GM21367 (cell line): ENCODE results near the gene JAKMIP2.
A peak's percentile ranks its signal among the peaks of the same experiment; 100 is the strongest.
"Not testable (repeated sequence)": the region's sequence is repeated elsewhere in the genome, so short reads cannot be mapped to it uniquely, and the experiment has no call there.

Source experiments
- ATAC-seq: cut with Tn5 transposase; IDR thresholded peaks from one replicate; pipeline ENCODE4 v1.9.1; 2021; ENCODE audit not compliant: unreplicated experiment

Gene JAKMIP2

DNA sequence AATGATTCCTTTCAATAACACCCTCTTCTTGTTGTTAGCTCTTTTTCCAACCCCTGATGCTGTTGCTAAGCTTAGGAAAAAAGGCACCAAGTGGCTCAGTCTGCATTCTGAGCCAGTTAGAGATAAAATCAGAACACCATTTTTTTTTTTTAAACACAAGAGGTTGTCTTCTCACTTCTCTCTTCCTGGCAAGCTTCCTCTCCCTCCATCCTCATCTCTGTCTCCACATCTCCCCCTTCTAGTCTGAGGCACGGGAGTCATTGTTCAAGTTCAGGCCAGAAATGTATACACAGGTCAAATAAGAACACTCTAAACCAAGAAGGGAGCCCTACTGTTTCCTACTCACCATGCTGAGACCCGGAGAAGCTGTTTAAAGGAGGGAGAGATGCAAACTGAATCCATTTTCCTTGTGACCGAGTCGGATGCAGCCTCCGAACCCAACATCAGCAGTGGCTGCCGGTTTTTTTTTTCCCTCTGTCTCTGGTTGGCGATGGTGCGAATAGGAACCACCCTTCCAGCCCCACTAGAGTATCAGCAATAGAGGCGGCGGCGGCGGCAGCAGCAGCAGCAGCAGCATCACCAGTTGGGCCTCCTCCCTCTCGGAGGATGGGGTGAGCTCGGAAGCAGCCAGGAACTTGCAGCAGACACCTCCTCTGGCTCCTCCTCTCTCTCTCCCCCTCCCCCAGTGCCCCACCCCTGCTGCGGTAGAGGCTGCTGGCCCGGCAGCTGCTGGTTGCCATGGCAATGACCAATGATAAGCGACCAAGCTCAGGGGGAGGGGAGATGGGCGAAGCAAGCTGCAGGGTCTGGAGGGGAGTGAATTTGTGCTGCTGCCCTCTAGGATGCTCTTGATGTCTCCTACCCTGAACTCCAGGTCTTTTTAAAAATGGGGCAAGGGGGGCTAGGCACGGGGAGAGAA lies at the start of gene JAKMIP2:
Gene JAKMIP2 (minus strand): TSS at position 619 of the 919 bp plus-strand sequence. CDS start 110,922 bp downstream, outside the sequence.
- ATAC-seq: peak; percentile 88

DNA sequence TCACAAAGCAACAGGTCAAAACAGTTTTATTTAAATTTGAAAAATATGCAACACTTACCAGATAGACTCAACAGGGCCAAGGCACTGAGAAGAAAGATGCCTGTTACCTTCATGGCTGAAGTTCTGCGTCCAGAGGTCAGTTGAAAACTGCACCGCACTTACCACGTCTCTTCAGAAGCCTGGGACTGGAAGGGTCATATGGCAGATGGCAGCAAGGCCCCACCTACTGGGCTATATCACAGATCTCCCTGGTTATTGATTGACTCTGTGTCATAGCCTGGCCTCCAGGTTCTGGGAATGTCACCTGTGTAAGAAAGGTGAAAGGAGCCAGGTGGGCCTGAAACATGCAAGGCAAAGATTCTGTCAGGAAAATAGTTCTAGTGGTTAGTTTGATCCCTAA lies 48.9 kb upstream of the JAKMIP2 start, which contains the start of gene SPINK1:
Gene SPINK1 (minus strand): TSS at position 207 of the 400 bp plus-strand sequence. CDS start 94 bp downstream, at position 113.
- ATAC-seq: no peak

GRCh38 chr5:147830035-147830434 lies 47.5 kb upstream of the JAKMIP2 start:
- no peak for ATAC-seq

DNA sequence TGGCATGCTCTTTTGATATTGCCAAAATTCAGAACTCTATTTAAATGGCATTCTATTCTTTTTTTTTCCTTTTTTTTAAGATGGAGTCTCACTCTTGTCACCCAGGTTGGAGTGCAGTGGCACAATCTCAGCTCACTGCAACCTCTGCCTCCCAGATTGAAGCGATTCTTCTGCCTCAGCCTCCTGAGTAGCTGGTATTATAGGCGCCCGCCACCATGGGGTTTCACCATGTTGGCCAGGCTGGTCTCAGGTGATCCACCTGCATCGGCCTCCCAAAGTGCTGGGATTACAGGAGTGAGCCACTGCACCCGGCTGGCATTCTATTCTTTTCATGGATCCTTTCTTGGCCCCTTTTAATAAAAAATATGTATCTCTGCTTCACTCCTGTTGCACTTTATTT lies 44.5 kb upstream of the JAKMIP2 start:
- ATAC-seq: not testable (repeated sequence)

- no peak for ATAC-seq
Measured at GRCh38 chr5:147826361-147826760, 43.8 kb upstream of the JAKMIP2 start.

DNA sequence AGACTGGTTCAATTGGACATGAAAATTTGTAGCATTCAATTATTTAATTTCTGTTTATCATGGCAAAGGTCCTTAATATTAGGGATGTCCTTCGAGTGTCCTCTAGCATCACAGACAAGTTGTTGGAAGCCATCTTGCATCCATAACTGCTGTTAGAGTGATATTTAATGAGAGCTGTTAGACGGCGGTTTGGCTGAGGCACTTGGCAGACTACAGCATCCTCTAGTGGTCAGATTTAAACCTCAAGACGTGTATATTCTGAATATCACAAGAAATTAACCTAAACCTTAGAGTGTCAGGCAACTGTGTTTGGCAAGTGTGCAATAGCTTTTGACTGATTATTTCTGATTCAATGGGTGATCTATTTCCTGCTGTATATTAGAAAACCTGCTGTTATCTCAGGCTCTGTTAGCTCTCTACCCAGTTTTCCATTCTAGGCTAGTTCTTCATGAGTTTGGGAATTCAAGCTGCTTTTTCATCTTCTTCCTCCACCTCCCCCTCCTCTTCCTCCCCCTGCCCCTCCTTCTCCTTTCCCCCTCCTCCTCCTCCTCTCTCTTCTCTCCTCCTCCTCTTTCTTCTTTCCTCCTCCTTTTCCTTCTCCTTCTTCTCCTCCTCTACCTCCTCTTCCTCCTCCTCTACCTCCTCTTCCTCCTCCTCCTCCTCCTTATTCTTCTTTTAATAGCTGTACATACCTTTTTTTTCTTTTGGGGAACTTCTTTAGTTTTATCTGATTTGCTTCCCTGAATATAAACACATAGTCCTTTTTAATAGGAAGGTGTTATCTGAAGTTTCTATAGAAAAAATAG lies 40.4 kb upstream of the JAKMIP2 start:
- ATAC-seq: peak; percentile 93

GRCh38 chr5:147822222-147822621 lies 39.7 kb upstream of the JAKMIP2 start:
- not testable (repeated sequence) for ATAC-seq

GRCh38 chr5:147821766-147822165 lies 39.2 kb upstream of the JAKMIP2 start:
- no peak for ATAC-seq

DNA sequence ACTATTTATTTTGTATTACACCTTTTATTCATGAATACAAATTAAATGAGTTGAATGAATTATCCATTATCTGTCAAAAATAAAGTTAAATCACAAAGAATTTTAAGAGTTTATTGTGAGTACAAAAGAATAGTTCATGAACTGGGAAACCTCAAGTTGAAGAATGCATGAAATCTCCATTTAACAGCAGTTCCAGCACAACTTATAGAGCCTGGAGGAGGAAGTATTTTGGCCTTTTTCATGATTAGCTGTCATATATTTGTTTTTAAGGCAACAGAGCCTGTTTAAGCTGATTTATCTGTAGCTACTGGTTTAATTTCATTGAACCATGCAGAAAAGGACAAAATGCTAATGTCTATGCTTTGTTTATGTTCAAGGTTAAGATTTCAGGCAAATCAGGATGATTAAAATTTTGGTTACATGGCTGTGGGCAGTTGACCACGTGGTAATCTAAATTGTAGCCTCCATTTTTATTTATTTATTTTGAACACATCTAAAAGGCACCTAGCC lies 36.8 kb upstream of the JAKMIP2 start:
- no peak for ATAC-seq

DNA sequence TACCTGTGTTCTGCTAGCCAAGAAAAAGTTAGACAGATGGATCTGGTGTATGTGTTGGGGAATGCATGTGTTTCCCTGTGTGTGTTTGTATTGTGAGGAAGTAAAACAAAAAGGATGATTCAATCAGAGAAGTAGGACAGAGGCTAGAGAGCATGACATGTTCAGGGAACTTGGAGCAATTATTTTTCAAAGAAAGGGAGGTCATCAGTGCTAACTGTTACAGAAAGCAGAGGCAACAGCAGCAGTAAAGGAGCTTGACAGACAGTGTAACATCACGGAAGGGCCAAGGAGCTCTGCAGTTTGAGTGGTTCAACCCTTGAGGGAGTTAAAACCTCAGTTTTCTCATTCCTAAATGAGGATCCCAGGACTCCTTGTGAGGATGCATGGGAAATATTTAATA lies 35.8 kb upstream of the JAKMIP2 start:
- ATAC-seq: no peak

GRCh38 chr5:147813696-147814095 lies 31.2 kb upstream of the JAKMIP2 start:
- ATAC-seq: no peak

DNA sequence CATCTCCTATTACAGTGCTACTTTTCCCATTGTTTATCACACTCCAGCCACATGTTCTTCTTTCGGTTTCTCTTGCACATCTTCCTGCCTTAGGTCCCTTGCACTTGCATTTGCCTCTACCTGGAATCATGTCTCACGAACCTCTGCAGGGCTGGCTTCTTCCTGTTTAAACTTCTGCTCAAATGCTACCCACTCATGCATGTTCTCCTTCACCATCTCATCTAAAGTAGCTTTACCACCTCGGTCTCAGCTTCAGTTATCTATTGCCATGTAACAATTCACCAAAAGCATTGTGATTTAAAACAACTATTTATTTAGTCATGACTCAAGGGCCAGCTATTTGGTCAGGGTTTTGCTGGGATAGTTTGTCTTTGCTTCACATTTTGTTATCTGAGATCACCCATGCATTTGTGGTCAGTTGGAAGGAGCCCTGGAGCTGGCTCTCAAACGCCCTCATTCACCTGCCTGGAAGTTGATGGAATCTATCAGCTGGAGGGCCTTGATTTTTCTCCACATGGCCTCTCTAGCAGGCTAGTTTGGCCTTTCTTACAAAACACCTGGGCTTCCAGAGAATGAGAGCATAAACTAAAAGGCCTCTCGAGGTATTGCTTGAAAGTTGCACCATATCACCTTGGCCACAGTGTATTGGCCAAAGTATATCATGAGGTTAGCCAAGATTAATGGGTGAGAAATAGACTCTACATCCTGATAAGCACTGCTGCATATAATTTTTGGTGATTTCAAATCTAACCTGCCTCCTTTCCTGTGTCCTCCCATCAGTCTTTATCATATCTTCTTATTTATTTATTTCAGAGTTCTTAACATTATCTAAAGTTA lies 27.5 kb upstream of the JAKMIP2 start:
- ATAC-seq: no peak

DNA sequence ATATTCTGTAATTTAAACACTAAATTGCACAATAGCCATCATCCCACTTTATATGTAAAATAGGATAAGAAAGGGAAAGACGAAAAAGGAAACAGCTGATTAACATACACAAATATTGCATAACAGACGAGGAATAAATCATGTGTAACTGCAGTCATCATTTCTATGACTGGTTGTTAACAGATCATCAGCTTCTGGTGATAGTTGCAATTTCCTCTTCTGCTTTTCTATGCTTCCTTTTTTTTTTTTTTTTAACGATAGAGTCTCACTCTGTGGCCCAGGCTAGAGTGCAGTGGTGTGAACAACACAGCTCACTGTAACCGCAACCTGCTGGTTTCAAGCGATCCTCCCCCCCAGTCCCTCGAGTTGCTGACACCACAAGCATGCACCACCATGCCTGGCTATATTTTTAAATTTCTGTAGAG lies 22.5 kb upstream of the JAKMIP2 start:
- ATAC-seq: peak; percentile 92

- ATAC-seq: no peak
Measured at GRCh38 chr5:147804334-147804733, 21.8 kb upstream of the JAKMIP2 start.

DNA sequence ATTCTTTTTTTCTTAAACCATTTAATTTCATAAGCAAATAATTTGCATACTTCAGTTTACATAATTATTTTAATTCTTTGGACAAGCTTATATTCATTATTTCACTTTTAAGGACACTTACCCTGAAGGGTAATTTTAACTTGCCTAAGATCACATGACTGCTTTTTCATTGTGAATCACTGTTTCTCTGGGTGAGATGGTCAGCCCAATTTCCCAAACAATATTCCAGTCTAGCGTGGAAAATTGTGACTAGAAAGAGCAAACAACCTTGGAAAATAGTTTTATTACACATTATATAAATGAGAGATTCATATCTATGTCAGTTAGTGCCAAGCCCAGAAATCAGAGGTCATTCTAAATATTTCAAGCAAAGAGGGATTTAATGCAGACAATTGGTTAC lies 21.4 kb upstream of the JAKMIP2 start:
- no peak for ATAC-seq

DNA sequence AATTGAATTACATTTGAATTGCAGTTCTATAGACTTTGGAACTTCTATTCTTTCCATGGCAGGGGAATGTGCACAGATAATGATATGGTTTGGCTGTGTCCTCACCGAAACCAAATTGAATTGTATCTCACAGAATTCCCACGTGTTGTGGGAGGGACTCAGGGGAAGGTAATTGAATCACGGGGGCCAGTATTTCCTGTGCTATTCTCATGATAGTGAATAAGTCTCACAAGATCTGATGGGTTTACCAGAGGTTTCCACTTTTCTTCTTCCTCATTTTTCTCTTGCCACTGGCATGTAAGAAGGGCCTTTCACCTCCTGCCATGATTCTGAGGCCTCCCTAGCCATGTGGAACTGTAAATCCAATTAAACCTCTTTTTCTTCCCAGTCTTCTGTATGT lies 20.6 kb upstream of the JAKMIP2 start:
- not testable (repeated sequence) for ATAC-seq

DNA sequence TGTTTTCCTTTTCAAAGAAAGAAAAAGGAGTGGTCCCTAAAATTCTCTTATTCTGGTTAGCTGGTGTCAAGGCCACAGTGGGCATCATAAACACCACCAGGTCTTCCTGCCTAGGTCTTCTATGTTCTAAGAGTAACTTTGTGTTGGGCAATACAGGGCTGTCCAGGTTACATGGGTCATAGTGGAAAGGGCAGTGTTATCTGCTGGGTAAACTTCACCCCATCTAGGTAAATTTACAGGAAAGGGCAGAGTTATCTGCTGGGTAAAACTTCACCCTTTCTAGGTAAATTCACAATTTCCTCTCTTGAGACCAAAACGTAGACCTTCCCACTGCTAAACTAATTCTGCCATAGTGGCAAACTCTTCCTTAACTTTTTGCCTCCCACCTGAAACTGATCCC lies 18.9 kb upstream of the JAKMIP2 start:
- ATAC-seq: no peak

- ATAC-seq: no peak
Measured at GRCh38 chr5:147800491-147800890, 18.0 kb upstream of the JAKMIP2 start.

GRCh38 chr5:147796556-147797308 lies 14.2 kb upstream of the JAKMIP2 start:
- no peak for ATAC-seq

GRCh38 chr5:147791181-147791580 lies 8.7 kb upstream of the JAKMIP2 start:
- no peak for ATAC-seq
